Kidney epithelial cell (primary cell): Measurements from ENCODE around the gene CHST10. TPM values are rescaled to one million over a fixed set of nuclear protein-coding genes. Genes with fewer than 3 reads are reported as not detected.

ENCODE experiments used
- DNase-seq: peaks from one replicate; pipeline ENCODE4 v3.0.0-alpha.2; 2010; ENCODE audit warnings: low read depth
- H3K27me3 ChIP-seq: 2 replicates; pipeline ENCODE4 v1.6.0; 2011; ENCODE audit warnings: low read length; ENCODE audit not compliant: control insufficient read depth, insufficient read depth
- H3K36me3 ChIP-seq: 2 replicates; pipeline ENCODE4 v1.5.1; 2011; ENCODE audit warnings: low read length; ENCODE audit not compliant: control insufficient read depth, insufficient read depth
- H3K4me3 ChIP-seq: 2 replicates; pipeline ENCODE4 v1.5.1; 2011; ENCODE audit warnings: low read depth, mild to moderate bottlenecking, control low read depth, low read length
- total RNA-seq: library from RNA; depleted of rRNA; stranded (reverse); fragments of >200 nt; gene quantifications from 2 replicates; pipeline ENCODE4 v1.2.3, GENCODE V29; 2015
- TF ChIP-seq, protein P1 (sequence below): IDR thresholded peaks from 2 replicates; pipeline ENCODE4 v1.5.1; 2011; ENCODE audit warnings: mild to moderate bottlenecking, moderate library complexity, low read length, control low read depth, inconsistent platforms; ENCODE audit not compliant: insufficient read depth, poor library complexity, severe bottlenecking

Gene CHST10
- total RNA-seq, 1 donor from 2014 or later, result 18.8 TPM

DNA sequence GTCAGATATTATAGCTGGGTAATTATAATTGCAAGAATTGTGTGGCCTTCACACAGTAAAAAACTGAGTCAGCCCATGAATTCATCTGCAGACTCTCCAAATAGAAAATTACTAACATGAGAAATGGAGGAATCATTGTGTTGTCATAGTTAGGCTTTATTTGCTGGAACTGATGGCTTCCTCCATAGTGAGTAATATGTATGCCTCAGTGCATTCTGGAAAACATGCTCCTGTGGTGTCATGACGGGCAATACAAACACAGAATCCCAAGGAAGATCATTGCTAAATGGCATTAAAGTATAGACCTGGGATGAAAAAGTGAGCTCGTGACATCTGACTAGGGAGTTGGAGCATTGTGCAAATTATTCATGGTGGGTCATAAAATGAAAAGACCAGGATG, 29.2 kb upstream of the CHST10 start:
- H3K27me3 ChIP-seq, result peaks cover 2% of the 10 kb centered on the region
- TF ChIP-seq, protein P1, sequence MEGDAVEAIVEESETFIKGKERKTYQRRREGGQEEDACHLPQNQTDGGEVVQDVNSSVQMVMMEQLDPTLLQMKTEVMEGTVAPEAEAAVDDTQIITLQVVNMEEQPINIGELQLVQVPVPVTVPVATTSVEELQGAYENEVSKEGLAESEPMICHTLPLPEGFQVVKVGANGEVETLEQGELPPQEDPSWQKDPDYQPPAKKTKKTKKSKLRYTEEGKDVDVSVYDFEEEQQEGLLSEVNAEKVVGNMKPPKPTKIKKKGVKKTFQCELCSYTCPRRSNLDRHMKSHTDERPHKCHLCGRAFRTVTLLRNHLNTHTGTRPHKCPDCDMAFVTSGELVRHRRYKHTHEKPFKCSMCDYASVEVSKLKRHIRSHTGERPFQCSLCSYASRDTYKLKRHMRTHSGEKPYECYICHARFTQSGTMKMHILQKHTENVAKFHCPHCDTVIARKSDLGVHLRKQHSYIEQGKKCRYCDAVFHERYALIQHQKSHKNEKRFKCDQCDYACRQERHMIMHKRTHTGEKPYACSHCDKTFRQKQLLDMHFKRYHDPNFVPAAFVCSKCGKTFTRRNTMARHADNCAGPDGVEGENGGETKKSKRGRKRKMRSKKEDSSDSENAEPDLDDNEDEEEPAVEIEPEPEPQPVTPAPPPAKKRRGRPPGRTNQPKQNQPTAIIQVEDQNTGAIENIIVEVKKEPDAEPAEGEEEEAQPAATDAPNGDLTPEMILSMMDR, result no peak
- no peak overlapping the region for H3K4me3 ChIP-seq
- no peaks in the 10 kb centered on the region for H3K36me3 ChIP-seq
- DNase-seq, result no peak

DNA sequence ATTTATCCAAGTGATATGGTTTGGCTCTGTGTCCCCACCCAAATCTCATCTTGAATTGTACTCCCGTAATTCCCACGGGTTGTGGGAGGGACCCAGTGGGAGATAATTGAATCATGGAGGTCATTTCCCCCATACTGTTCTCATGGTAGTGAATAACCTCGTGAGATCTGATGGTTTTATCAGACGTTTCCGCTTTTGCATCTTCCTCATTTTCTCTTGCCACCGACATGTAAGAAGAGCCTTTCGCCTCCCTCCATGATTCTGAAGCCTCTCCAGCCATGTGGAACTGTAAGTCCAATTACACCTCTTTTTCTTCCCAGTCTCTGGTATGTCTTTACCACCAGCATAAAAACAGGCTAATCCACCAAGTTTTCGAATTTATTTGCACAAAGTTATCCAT, 20.3 kb upstream of the CHST10 start:
- Histone ChIP-seq H3K27me3 (no peaks in the 10 kb centered on the region), H3K36me3 (no peaks in the 10 kb centered on the region), H3K4me3 (no peak overlapping the region)
- DNase-seq, result no peak
- TF ChIP-seq, protein P1, result no peak

GRCh38 chr2:100429726-100430125, 12.3 kb upstream of the CHST10 start:
- Histone ChIP-seq H3K36me3 (no peaks in the 10 kb centered on the region), H3K27me3 (no peaks in the 10 kb centered on the region), H3K4me3 (no peak overlapping the region)
- no peak for DNase-seq
- TF ChIP-seq, protein P1, result no peak

- TF ChIP-seq, protein P1, result peak; percentile 46
- Histone ChIP-seq H3K4me3 (no peak overlapping the region), H3K36me3 (no peaks in the 10 kb centered on the region), H3K27me3 (no peaks in the 10 kb centered on the region)
- no peak for DNase-seq
These were observed 10.3 kb upstream of the CHST10 start for GRCh38 chr2:100427627-100428258.

DNA sequence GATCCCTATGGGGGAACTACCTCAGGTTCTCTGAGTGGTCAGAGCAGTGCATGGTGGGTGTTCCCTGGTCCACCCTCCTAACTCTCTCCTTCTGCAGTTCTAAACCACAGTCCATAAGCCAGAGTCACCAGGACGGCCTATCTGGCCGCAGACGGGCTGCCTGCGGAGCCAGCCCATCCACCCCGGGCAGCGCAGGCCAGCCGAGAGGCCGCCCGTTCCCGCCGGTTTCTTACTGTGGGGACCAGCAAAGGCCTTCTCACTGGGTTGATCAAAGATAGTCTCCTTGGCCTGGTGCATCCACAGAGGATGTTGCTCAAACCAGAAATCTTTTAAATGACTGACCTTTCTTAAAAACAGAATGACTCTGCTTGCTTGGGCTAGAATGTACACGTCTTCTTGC, 9.6 kb upstream of the CHST10 start:
- TF ChIP-seq, protein P1, result no peak
- no peak for DNase-seq
- no peaks in the 10 kb centered on the region for H3K27me3 ChIP-seq

GRCh38 chr2:100426384-100426720, 8.9 kb upstream of the CHST10 start:
- Histone ChIP-seq H3K36me3 (no peaks in the 10 kb centered on the region), H3K27me3 (no peaks in the 10 kb centered on the region), H3K4me3 (no peak overlapping the region)
- TF ChIP-seq, protein P1, result no peak
- no peak for DNase-seq

More for the DNA sequence above, 9.6 kb upstream of the CHST10 start:
- H3K36me3 ChIP-seq, result no peaks in the 10 kb centered on the region
- no peak overlapping the region for H3K4me3 ChIP-seq
